DND-41 (cell line): ENCODE measurements around the gene ULBP1.
"Not testable (repeated sequence)": the region's sequence is repeated elsewhere in the genome, so short reads cannot be mapped to it uniquely, and the experiment has no call there.

ENCODE experiments used
- CTCF ChIP-seq: IDR thresholded peaks from 2 replicates; pipeline ENCODE4 v1.5.1; 2012; ENCODE audit warnings: borderline replicate concordance, low read length, moderate library complexity, mild to moderate bottlenecking; ENCODE audit not compliant: poor library complexity, severe bottlenecking; ENCODE audit errors: extremely low read depth
- EZH2 ChIP-seq: IDR thresholded peaks from 3 replicates; pipeline ENCODE4 v1.6.1; 2012; ENCODE audit warnings: borderline replicate concordance, low read depth, mild to moderate bottlenecking, moderate library complexity, low read length, inconsistent platforms; ENCODE audit not compliant: severe bottlenecking

- TF ChIP-seq CTCF, EZH2: not testable (repeated sequence)
Measured at GRCh38 chr6:149958124-149958523, 5.6 kb upstream of the ULBP1 start.
